Stimulated activated naive CD4-positive, alpha-beta T cell (primary cell): ENCODE results near the gene ADAMTSL3.

Experiments used
- DNase-seq, 6 experiments: peaks; one replicate each; lab custom pipeline; 2025; lab: John Stamatoyannopoulos, UW

Gene ADAMTSL3

GRCh38 chr15:83830381-83830780 lies 176.5 kb downstream of the ADAMTSL3 start:
- DNase-seq: no peak

DNA sequence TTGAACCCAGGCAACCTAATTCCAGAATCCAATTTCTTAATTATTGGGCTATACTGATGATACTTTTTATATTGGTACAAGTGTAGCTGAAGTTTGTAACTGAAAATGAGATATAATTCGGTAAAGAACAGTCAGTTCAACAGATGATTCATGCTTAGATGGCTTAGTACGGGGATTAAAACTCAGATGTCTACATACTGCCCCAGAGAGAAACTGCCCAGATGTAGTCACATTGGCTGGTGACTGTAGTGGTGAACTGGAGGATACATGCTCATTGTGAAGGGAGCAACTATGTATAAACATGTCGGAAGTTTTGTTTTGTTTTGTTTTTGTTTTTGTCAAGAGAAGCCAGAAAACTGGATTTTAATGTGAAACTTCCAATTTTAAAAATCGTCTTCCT lies 179.6 kb downstream of the ADAMTSL3 start:
- DNase-seq: no peak

DNA sequence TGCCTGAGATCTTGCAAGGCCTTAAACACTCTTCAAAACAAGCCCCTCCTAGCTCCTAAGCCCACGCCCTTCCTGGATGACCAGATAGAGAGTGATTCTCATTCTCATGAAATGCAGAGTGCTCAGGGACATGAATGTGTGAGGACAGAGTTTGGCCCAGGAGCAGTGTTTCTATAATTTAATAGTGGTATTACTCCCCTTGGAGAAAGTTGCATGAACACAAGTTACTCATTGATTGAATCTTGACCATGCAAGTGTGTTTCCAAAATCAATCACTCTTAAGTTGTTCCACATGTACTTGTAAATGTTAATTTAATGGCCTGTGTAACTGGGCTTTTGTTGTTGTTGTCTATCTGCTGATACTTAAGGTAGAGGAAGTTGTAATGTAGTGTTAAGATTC lies 181.6 kb downstream of the ADAMTSL3 start:
- DNase-seq: no peak

GRCh38 chr15:83837945-83838571 lies 184.1 kb downstream of the ADAMTSL3 start:
- DNase-seq: no peak

GRCh38 chr15:83838763-83839162 lies 184.8 kb downstream of the ADAMTSL3 start:
- no peak for DNase-seq

DNA sequence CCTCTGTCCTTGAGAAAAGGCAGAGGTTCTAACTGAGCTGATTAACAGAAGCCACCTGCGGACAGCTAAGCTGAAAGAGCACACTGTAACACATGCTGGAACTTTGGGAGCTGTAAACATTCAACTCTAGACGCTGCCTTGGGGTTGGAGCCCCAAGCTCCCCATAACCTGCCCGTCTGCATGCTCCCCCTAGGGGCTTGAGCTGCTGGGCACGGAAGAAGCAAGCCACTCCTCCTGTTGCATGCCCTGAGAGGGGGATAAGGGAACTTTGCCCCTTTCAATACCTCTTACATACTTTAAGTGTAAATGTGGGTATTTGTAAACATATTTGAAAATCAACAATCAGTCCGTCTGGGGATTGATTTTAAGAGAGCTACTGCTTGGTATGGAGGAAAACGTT lies 188.4 kb downstream of the ADAMTSL3 start:
- DNase-seq: no peak

DNA sequence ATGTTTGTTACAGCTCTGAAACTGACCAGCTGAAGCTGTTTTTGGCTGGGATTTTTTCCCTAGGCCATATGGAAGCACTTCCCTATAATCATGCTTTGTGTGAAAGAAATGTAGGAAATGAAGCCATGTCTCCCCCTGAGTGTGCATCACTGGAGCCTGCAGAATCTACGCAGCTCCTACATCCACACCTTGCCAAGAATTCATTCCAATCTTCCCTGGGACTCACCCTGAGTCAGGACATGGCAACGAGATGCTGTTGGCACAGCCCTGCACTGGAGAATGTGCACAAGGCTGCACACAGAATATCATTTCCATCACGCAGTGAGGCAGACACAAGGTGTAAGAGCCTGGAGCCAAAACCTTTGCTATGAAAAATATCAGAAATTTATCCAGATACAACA lies 189.5 kb downstream of the ADAMTSL3 start:
- no peak for DNase-seq

DNA sequence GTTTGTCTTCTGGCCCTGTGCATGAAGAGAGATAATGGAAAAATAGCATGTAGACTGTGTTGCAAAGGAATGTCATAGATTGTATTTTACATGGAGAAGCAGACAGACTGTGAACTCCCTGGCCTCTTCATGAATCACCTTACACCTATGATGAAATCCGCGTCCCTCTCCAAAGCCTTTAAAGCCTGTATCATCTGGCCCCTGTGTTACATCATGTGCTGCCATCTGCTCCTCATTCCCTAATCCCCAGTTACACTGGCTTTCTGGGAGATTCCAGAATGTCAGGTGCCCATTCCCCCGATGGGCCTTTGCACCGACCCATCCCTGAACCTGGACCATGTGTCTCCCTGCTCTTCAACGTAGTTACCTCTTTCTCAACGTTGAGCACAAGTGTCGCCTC lies 190.8 kb downstream of the ADAMTSL3 start:
- no peak for DNase-seq

DNA sequence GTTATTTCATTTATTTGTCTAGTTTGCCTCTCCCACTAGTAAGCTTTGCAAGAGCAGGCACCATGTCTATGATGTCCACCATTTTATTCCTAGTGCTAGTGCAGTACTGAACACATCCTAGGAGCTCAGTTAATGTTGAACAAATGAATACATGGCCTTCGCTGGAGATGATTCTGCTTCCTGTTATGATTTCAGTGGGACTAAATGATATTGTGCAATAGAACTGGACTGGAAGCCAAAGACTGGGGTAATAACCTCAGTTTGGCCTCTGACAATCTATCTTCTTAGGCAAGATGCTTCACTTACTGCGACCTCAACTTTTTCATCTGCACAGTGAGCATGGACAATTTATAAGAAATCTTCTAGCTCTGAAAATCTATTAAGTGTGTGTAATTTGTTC lies 191.3 kb downstream of the ADAMTSL3 start:
- DNase-seq: no peak

- DNase-seq: no peak
Measured at GRCh38 chr15:83846847-83847246, 192.9 kb downstream of the ADAMTSL3 start.

GRCh38 chr15:83848315-83849050 lies 194.6 kb downstream of the ADAMTSL3 start:
- no peak for DNase-seq

DNA sequence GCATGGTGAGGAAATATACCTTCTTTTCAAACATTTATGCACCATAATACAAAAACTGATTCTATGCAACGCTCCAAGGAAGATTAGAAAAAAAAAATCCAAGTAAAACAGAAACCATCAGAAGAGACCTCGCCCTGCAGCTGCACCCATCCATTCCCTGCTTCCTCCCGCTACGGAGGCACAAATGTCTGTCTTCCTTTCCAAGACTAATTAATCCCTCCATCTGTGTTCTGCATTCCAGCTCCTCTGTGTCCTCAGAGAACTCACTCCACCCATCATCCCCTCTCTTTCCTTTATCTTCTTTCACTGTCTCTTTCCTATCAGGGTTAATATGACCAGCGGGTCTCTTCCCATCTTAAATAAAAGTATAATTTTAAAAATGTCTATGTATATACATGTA lies 196.1 kb downstream of the ADAMTSL3 start:
- DNase-seq: no peak

GRCh38 chr15:83850501-83851245 lies 196.8 kb downstream of the ADAMTSL3 start:
- no peak for DNase-seq

GRCh38 chr15:83853232-83853631 lies 199.3 kb downstream of the ADAMTSL3 start:
- no peak for DNase-seq

DNA sequence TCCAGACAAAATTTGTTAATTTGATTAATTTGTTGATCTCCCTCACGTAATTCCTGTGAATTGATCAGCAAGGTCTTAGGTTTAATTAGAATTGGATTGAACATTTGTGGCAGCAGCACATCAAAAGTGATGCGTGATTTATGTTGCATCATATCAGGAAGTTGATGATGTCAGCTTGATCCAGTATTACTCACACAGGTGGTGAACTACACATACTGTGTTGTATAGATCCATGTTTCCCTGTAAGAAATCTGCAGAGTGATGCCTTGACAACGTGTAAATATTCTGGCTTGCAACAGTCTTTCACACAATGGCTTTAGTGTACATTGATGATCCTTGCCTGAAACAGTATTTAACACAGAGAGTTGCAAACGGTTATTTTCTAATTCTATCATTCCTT lies 200.4 kb downstream of the ADAMTSL3 start:
- no peak for DNase-seq

DNA sequence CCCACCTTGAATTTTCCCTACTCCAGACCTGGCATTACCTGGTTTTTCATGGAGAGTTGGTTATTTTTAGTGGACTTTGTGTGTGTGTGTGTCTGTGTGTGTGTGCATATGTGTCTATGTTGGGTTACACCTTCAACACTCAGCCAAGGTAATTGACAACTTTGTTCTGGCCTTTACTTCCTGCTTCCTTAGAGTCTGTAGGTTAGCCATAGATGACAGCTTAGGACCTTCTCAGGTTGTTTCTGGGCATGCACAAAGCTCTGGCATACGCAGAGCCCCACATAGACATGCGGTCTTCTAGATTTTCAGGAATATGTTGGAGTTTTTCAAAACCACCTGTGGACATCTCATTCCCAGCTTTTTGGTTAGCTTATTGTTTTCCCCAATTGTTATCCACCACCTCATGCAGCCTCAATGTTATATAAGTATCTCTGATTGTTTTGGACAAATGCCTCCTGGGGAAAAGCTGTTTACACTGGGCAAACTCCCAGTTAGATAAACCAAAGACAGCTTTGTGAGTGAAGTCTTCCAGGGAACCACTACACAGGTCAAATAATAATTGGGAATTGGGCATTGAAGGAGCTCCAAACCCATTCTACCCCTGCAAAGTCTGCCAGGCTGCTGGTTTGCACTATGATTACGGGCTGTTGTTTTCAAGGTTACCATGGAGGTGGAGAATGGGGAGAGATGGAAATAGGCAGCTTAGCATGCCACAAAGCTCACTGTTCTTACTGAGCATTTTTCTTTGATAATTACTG lies 201.2 kb downstream of the ADAMTSL3 start:
- DNase-seq: no peak

DNA sequence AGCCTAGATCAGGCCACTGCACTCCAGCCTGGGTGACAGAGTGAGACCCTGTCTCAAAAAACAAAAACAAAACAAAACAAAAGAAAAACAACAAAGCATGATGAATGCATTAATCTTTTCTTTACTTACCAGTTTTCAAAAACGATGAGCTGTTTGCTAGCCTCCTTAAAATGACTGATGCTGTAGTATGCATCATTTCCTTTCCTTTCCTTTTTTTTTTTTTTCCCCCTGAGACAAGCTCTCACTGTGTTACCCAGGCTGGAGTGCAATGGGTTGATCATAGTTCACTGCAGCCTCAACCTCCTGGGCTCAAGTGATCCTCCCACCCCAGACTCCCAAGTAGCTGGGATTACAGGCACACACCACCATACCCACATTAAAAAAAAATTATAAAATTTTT lies 202.0 kb downstream of the ADAMTSL3 start:
- DNase-seq: no peak

GRCh38 chr15:83858820-83859505 lies 205.0 kb downstream of the ADAMTSL3 start:
- DNase-seq: no peak

DNA sequence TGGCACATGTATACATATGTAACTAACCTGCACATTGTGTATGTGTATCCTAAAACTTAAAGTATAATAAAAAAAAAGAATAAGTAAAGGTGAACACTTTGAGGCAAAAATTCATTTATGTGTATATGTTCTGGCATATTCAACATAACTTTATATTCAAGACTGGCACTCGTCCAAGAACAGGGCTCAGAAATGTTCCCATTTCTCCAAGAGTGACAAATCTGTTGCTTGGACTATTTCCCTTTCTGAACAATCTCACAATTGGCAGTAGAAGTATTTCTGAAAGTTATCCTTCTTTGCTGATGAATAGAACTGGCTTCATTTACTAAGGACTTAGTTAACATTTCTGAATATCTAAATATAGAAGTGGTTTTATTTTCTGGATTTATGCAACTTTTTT lies 212.8 kb downstream of the ADAMTSL3 start:
- no peak for DNase-seq

- no peak for DNase-seq
Measured at GRCh38 chr15:83869341-83869740, 215.4 kb downstream of the ADAMTSL3 start.

DNA sequence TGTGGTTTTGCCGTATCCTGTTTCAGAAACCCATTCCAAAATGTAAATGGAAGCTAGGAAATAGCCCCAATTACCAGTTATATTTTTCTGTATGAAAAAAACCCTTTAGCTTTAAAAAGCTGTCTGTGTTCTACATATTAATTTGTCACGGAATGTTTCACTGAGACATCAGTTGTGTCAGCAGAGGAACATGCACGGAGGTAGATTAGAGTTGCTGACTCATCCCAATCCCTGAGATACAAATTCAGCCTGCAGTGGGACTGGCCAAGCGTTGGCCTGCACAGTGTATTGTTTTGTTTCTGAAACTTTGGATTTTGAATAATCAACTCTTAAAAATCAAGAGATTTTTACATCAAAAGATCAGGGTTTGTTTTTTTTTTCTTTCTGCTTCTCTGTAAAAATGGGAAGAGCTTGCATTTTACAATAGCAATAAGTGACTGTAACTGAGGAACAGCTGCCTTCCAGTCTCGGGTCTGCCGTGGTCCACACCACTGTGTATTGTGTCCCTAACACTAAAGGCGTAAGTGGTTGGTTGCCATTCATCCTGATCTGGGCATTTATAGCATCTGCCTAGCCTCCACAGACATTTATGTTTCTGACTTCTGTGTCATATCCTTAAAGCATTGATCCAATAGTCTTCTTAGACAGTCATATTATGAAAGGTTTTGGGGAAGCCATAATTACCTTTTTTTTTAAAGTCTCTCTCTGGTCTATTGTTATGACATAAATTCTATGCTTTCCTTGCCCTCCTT lies 218.1 kb downstream of the ADAMTSL3 start:
- no peak for DNase-seq
